Neural cell (in vitro differentiated cells): ENCODE measurements around the gene OR10J5. TPM values are rescaled to one million over a fixed set of nuclear protein-coding genes. Genes with fewer than 3 reads are reported as not detected.

Source experiments
- H2AFZ ChIP-seq: fragments of 200-600, 300-800 bp; sonication (generic), shearing (Covaris generic); 2 replicates; pipeline ENCODE4 v1.6.0; 2014; ENCODE audit warnings: low read depth, mild to moderate bottlenecking, antibody characterized with exemption, low read length, moderate library complexity
- H3F3A ChIP-seq: fragments of 200-600 bp; shearing (Covaris generic); 2 replicates; pipeline ENCODE4 v1.6.1; 2016; ENCODE audit warnings: mild to moderate bottlenecking, moderate library complexity, mixed read lengths, antibody characterized with exemption, low read length; ENCODE audit not compliant: insufficient read depth, poor library complexity, severe bottlenecking
- H3K27ac ChIP-seq: fragments of 200-600, 300-800 bp; sonication (generic), shearing (Covaris generic); 2 replicates; pipeline ENCODE4 v1.5.1; 2014; ENCODE audit warnings: mild to moderate bottlenecking, low read length, moderate library complexity
- H3K27me3 ChIP-seq: fragments of 300-800, 200-600 bp; sonication (generic), shearing (Covaris generic); 2 replicates; pipeline ENCODE4 v1.6.0; 2014; ENCODE audit warnings: mild to moderate bottlenecking, low read depth, low read length, moderate library complexity; ENCODE audit not compliant: insufficient read depth
- H3K36me3 ChIP-seq: fragments of 300-800, 200-600 bp; sonication (generic), shearing (Covaris generic); 2 replicates; pipeline ENCODE4 v1.5.1; 2014; ENCODE audit warnings: mild to moderate bottlenecking, antibody characterized with exemption, low read length, moderate library complexity; ENCODE audit not compliant: insufficient read depth
- H3K4me2 ChIP-seq: fragments of 300-800, 200-600 bp; sonication (generic), shearing (Covaris generic); 2 replicates; pipeline ENCODE4 v1.6.0; 2014; ENCODE audit warnings: mild to moderate bottlenecking, low read length
- H3K4me3 ChIP-seq: fragments of 300-800, 200-600 bp; sonication (generic), shearing (Covaris generic); 2 replicates; pipeline ENCODE4 v1.5.1; 2014; ENCODE audit warnings: mild to moderate bottlenecking, low read length, moderate library complexity
- H3K79me2 ChIP-seq: fragments of 200-600 bp; shearing (Covaris generic); replicated peaks from 2 replicates; pipeline ENCODE4 v1.6.0; 2014; ENCODE audit warnings: mild to moderate bottlenecking, low read length, moderate library complexity; ENCODE audit not compliant: insufficient read depth
- H3K9ac ChIP-seq: fragments of 300-800, 200-600 bp; sonication (generic), shearing (Covaris generic); 2 replicates; pipeline ENCODE4 v1.6.1; 2016; ENCODE audit warnings: mild to moderate bottlenecking, low read length, mixed read lengths
- H3K9me2 ChIP-seq: fragments of 200-600 bp; shearing (Covaris generic); 2 replicates; pipeline ENCODE4 v1.6.1; 2016; ENCODE audit warnings: mild to moderate bottlenecking, low read length, mixed read lengths; ENCODE audit not compliant: insufficient read depth
- H3K9me3 ChIP-seq: fragments of 200-600, 300-800 bp; sonication (generic), shearing (Covaris generic); 2 replicates; pipeline ENCODE4 v1.6.1; 2016; ENCODE audit warnings: mild to moderate bottlenecking, mixed run types, low read length, moderate library complexity, mixed read lengths
- H4K20me1 ChIP-seq: fragments of 200-600 bp; shearing (Covaris generic); 2 replicates; pipeline ENCODE4 v1.6.1; 2016; ENCODE audit warnings: mild to moderate bottlenecking, mixed run types; ENCODE audit not compliant: insufficient read depth
- CTCF ChIP-seq: fragments of 450-650 bp; IDR thresholded peaks from 2 replicates; pipeline ENCODE4 v1.5.1; 2014; ENCODE audit warnings: antibody characterized with exemption, mild to moderate bottlenecking, moderate library complexity; ENCODE audit not compliant: poor library complexity, severe bottlenecking
- EP300 ChIP-seq: fragments of 450-650 bp; conservative IDR thresholded peaks from 2 replicates; pipeline ENCODE4 v1.6.1; 2014; ENCODE audit warnings: antibody characterized with exemption, mild to moderate bottlenecking, moderate library complexity; ENCODE audit not compliant: poor library complexity, severe bottlenecking
- EZH2 ChIP-seq: fragments of 200-600, 300-800 bp; shearing (Covaris generic), sonication (generic); IDR thresholded peaks from 2 replicates; pipeline ENCODE4 v1.6.1; 2014; ENCODE audit warnings: antibody characterized with exemption, low read length, borderline replicate concordance, mild to moderate bottlenecking; ENCODE audit not compliant: insufficient read depth, poor library complexity, severe bottlenecking
- MXI1 ChIP-seq: fragments of 450-650 bp; conservative IDR thresholded peaks from 2 replicates; pipeline ENCODE4 v1.6.1; 2014; ENCODE audit warnings: antibody characterized with exemption, mild to moderate bottlenecking; ENCODE audit not compliant: poor library complexity, severe bottlenecking
- POLR2AphosphoS5 ChIP-seq: IDR thresholded peaks from 2 replicates; pipeline ENCODE4 v1.6.1; 2012
- RAD21 ChIP-seq: fragments of 450-650 bp; conservative IDR thresholded peaks from 2 replicates; pipeline ENCODE4 v1.6.1; 2014; ENCODE audit warnings: antibody characterized with exemption, mild to moderate bottlenecking, moderate library complexity
- REST ChIP-seq: IDR thresholded peaks from 2 replicates; pipeline ENCODE4 v1.6.1; 2012; ENCODE audit warnings: borderline replicate concordance
- SMC3 ChIP-seq: fragments of 450-650 bp; conservative IDR thresholded peaks from 2 replicates; pipeline ENCODE4 v1.6.1; 2014; ENCODE audit warnings: antibody characterized with exemption, mild to moderate bottlenecking, moderate library complexity; ENCODE audit not compliant: poor library complexity
- TAF1 ChIP-seq: IDR thresholded peaks from 2 replicates; pipeline ENCODE4 v1.6.1; 2012; ENCODE audit warnings: low read depth
- polyA plus RNA-seq: library from polyadenylated mRNA; depleted of rRNA; stranded (reverse); fragments of >200 nt; gene quantifications from 2 replicates; pipeline ENCODE4 v1.2.3, GENCODE V29; 2014

OR10J5 gene
- polyA plus RNA-seq, 1 donor from 2014 or later = not detected

- TF ChIP-seq MXI1 = no peak
- no peak for TF ChIP-seq REST
- no peak for TF ChIP-seq CTCF
- no peak for TF ChIP-seq EZH2
- TF ChIP-seq SMC3 = no peak
- Histone ChIP-seq H3K36me3 (no peaks in the 10 kb centered on the region), H3K27me3 (no peaks in the 10 kb centered on the region), H4K20me1 (no peaks in the 10 kb centered on the region), H3K4me3 (no peak overlapping the region), H3K9ac (no peak overlapping the region), H2AFZ (no peak overlapping the region), H3K9me2 (no peaks in the 10 kb centered on the region), H3F3A (no peaks in the 10 kb centered on the region), H3K9me3 (no peaks in the 10 kb centered on the region), H3K27ac (no peak overlapping the region), H3K4me2 (no peak overlapping the region), H3K79me2 (no peaks in the 10 kb centered on the region)
Observed at GRCh38 chr1:159561497-159561896, 25.7 kb upstream of the OR10J5 start.

GRCh38 chr1:159560599-159560998, 24.8 kb upstream of the OR10J5 start:
- H3K4me3 ChIP-seq = no peak overlapping the region
- no peaks in the 10 kb centered on the region for H3F3A ChIP-seq
- H3K79me2 ChIP-seq = no peaks in the 10 kb centered on the region
- no peaks in the 10 kb centered on the region for H3K36me3 ChIP-seq
- H3K27ac ChIP-seq = no peak overlapping the region
- TF ChIP-seq TAF1 (no peak), REST (no peak), EP300 (no peak), POLR2AphosphoS5 (no peak), RAD21 (no peak), SMC3 (no peak), CTCF (no peak), EZH2 (no peak), MXI1 (no peak)
- H3K9me3 ChIP-seq = no peaks in the 10 kb centered on the region
- no peak overlapping the region for H3K4me2 ChIP-seq
- no peaks in the 10 kb centered on the region for H3K27me3 ChIP-seq
- H3K9ac ChIP-seq = no peak overlapping the region
- H3K9me2 ChIP-seq = no peaks in the 10 kb centered on the region
- no peaks in the 10 kb centered on the region for H4K20me1 ChIP-seq
- H2AFZ ChIP-seq = no peak overlapping the region
